Activated CD4-positive, alpha-beta T cell treated with anti-CD3 and anti-CD28 coated beads for 48 hours (primary cell): Measurements from ENCODE around the gene TNIP3.

ENCODE experiments used
- DNase-seq: peaks from one replicate; pipeline ENCODE4 v3.0.0-alpha.2; 2020

The TNIP3 gene

GRCh38 chr4:121138039-121138825 is 25.9 kb downstream of the TNIP3 start:
- DNase-seq, result peak; percentile 62

GRCh38 chr4:121130326-121130660 is 33.8 kb downstream of the TNIP3 start:
- DNase-seq, result no peak

- no peak for DNase-seq
Measured at GRCh38 chr4:121129606-121130325, 34.4 kb downstream of the TNIP3 start.

- DNase-seq, result no peak
Measured at GRCh38 chr4:121127100-121127499, 37.0 kb downstream of the TNIP3 start.

GRCh38 chr4:121126449-121127006 is 37.6 kb downstream of the TNIP3 start:
- no peak for DNase-seq

- no peak for DNase-seq
Measured at GRCh38 chr4:121125498-121125885, 38.6 kb downstream of the TNIP3 start.

- DNase-seq, result no peak
Measured at GRCh38 chr4:121122661-121123060, 41.5 kb downstream of the TNIP3 start.

GRCh38 chr4:121119715-121120114 is 44.4 kb downstream of the TNIP3 start:
- DNase-seq, result no peak

- no peak for DNase-seq
Measured at GRCh38 chr4:121118344-121118743, 45.8 kb downstream of the TNIP3 start.

GRCh38 chr4:121114756-121115155 is 49.4 kb downstream of the TNIP3 start:
- DNase-seq, result no peak

- no peak for DNase-seq
Measured at GRCh38 chr4:121112530-121112929, 51.6 kb downstream of the TNIP3 start.

- no peak for DNase-seq
Measured at GRCh38 chr4:121108557-121108956, 55.6 kb downstream of the TNIP3 start.

- no peak for DNase-seq
Measured at GRCh38 chr4:121107507-121107906, 56.6 kb downstream of the TNIP3 start.

GRCh38 chr4:121100093-121100775 is 63.9 kb downstream of the TNIP3 start:
- no peak for DNase-seq

GRCh38 chr4:121098266-121098665 is 65.9 kb downstream of the TNIP3 start:
- no peak for DNase-seq

GRCh38 chr4:121096629-121097028 is 67.5 kb downstream of the TNIP3 start:
- DNase-seq, result no peak

- DNase-seq, result no peak
Measured at GRCh38 chr4:121096191-121096590, 67.9 kb downstream of the TNIP3 start.

GRCh38 chr4:121094297-121094966 is 69.7 kb downstream of the TNIP3 start:
- no peak for DNase-seq

- DNase-seq, result no peak
Measured at GRCh38 chr4:121093261-121093660, 70.9 kb downstream of the TNIP3 start.

GRCh38 chr4:121091941-121092340 is 72.2 kb downstream of the TNIP3 start:
- no peak for DNase-seq

- DNase-seq, result no peak
Measured at GRCh38 chr4:121088867-121089266, 75.3 kb downstream of the TNIP3 start.
